ENCODE measurements around the gene ATE1.

DNA sequence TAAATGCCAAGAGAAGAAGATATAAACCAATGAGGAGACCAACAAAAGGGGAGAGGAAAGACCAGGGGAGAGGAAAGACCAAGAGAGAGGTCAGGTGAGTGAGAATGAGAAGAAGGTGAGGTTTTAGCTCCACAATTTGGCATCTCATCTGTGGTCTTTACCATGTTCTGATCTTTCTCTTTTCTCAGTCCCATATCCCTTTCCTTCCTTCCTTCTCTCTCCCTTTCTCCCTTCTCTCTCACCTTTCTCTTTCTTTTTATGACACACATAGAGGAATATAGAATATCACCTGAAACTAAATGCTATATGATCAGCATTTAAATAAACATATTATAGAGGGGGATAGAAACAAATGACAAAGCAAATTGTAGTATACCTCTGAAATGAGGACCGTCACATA is 57.4 kb downstream of the ATE1 start:
- TF ChIP-seq, protein P1, sequence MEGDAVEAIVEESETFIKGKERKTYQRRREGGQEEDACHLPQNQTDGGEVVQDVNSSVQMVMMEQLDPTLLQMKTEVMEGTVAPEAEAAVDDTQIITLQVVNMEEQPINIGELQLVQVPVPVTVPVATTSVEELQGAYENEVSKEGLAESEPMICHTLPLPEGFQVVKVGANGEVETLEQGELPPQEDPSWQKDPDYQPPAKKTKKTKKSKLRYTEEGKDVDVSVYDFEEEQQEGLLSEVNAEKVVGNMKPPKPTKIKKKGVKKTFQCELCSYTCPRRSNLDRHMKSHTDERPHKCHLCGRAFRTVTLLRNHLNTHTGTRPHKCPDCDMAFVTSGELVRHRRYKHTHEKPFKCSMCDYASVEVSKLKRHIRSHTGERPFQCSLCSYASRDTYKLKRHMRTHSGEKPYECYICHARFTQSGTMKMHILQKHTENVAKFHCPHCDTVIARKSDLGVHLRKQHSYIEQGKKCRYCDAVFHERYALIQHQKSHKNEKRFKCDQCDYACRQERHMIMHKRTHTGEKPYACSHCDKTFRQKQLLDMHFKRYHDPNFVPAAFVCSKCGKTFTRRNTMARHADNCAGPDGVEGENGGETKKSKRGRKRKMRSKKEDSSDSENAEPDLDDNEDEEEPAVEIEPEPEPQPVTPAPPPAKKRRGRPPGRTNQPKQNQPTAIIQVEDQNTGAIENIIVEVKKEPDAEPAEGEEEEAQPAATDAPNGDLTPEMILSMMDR (IDR thresholded peaks at IDR 0.05; ENCODE audit: low read depth, low read length) = no peak
- TF ChIP-seq EZH2phosphoT487 (IDR thresholded peaks at IDR 0.05; ENCODE audit: low read depth) = no peak
